HepG2 (cell line): Measurements from ENCODE around the gene PDZD2. TPM values are rescaled to one million over a fixed set of nuclear protein-coding genes. Genes with fewer than 3 reads are reported as not detected.

ENCODE experiments used
- ATAC-seq: fragments of 200-7000 bp; cut with Tn5 transposase; 3 replicates; pipeline ENCODE4 v1.9.1; 2020; ENCODE audit warnings: mild to moderate bottlenecking, moderate library complexity
- BruUV-seq: library from RNA; stranded (reverse); fragments of 400-500 nt; replicated peaks from 2 replicates; lab custom pipeline; 2021; lab: Mats Ljungman, UMichigan
- CTCF ChIA-PET: fragments of 300-600 bp; formaldehyde crosslinking; extraction: SDS; loops from one replicate; lab custom pipeline; 2021; ENCODE audit warnings: low total read pairs, inconsistent platforms, low intra/inter-chr PET ratio; lab: Yijun Ruan, JAX
- POLR2A ChIA-PET: fragments of 350-600 bp; sonication (Branson Sonifier 250); formaldehyde crosslinking; loops from one replicate; lab custom pipeline; 2020; ENCODE audit warnings: antibody characterized with exemption, inconsistent platforms; lab: Yijun Ruan, JAX
- DNase-seq: peaks from one replicate; pipeline ENCODE4 v3.0.0-alpha.2; 2015; ENCODE audit warnings: low spot score
- FAIRE-seq: peaks from 3 replicates; lab custom pipeline; 2011; peaks lifted over from hg19 to GRCh38; lab: Jason Lieb, UNC
- H2AFZ ChIP-seq: one replicate; pipeline ENCODE4 v1.6.1; 2011; ENCODE audit warnings: low read length, inconsistent platforms
- H3K27ac ChIP-seq: fragments of 300-600 bp; 3 replicates; pipeline ENCODE4 v1.8.0; 2011; ENCODE audit warnings: mixed run types, mild to moderate bottlenecking, mixed read lengths, low read length, inconsistent platforms; ENCODE audit not compliant: insufficient read depth; ENCODE audit errors: extremely low read length
- H3K27me3 ChIP-seq, 2 experiments: fragments of 200-600 bp in 1 of 2; 2 replicates in 1 of 2; 3 replicates in 1 of 2; pipeline versions ENCODE4 v1.6.0 to v1.8.0; 2011; ENCODE audit warnings: low read length in 2 of 2, mild to moderate bottlenecking in 2 of 2, moderate library complexity in 2 of 2, inconsistent platforms in 1 of 2; ENCODE audit not compliant: insufficient read depth in 2 of 2, control insufficient read depth in 1 of 2
- H3K36me3 ChIP-seq, 2 experiments: fragments of 200-600 bp in 1 of 2; replicated peaks in 1 of 2; 2 replicates in 1 of 2; 3 replicates in 1 of 2; pipeline versions ENCODE4 v1.5.1 to v1.8.0; 2011; ENCODE audit warnings: low read length in 2 of 2, inconsistent platforms in 1 of 2; ENCODE audit not compliant: insufficient read depth in 2 of 2, control insufficient read depth in 1 of 2
- H3K4me1 ChIP-seq: 2 replicates; pipeline ENCODE4 v1.5.1; 2012; ENCODE audit warnings: low read length, inconsistent platforms; ENCODE audit not compliant: insufficient read depth
- H3K4me2 ChIP-seq: 2 replicates; pipeline ENCODE4 v1.6.0; 2011; ENCODE audit warnings: low read depth, low read length, inconsistent platforms
- H3K4me3 ChIP-seq, 3 experiments: fragments of 200-600 bp in 1 of 3; sonication (generic), shearing (Covaris generic) in 1 of 3; replicated peaks in 1 of 3; 2 replicates each; pipeline ENCODE4 v1.5.1; 2011 to 2016; ENCODE audit warnings: low read length in 3 of 3, inconsistent platforms in 2 of 3, low read depth in 2 of 3, mild to moderate bottlenecking in 2 of 3, control low read depth in 1 of 3, mixed read lengths in 1 of 3; ENCODE audit not compliant: insufficient read depth in 1 of 3
- H3K79me2 ChIP-seq: one replicate; pipeline ENCODE4 v1.6.1; 2011; ENCODE audit warnings: low read length, inconsistent platforms; ENCODE audit not compliant: insufficient read depth
- H3K9ac ChIP-seq: 2 replicates; pipeline ENCODE4 v1.6.0; 2011; ENCODE audit warnings: mild to moderate bottlenecking, low read depth, low read length, inconsistent platforms; ENCODE audit not compliant: insufficient read depth
- H3K9me3 ChIP-seq: 2 replicates; pipeline ENCODE4 v1.5.1; 2012; ENCODE audit warnings: mild to moderate bottlenecking, low read length
- H4K20me1 ChIP-seq: 2 replicates; pipeline ENCODE4 v1.6.0; 2011; ENCODE audit warnings: inconsistent platforms, mild to moderate bottlenecking, low read length, moderate library complexity; ENCODE audit not compliant: insufficient read depth
- EZH2 ChIP-seq: conservative IDR thresholded peaks from 2 replicates; pipeline ENCODE4 v1.6.1; 2012; ENCODE audit warnings: mild to moderate bottlenecking, low read depth, low read length, moderate library complexity
- GTF3A ChIP-seq: sonication (generic); formaldehyde crosslinking; conservative IDR thresholded peaks from 2 replicates; pipeline ENCODE4 v1.4.0; 2020; ENCODE audit warnings: mild to moderate bottlenecking, missing genetic modification reagents
- TFAP4 ChIP-seq: sonication (generic); IDR thresholded peaks from 2 replicates; pipeline ENCODE4 v1.6.1; 2016; ENCODE audit warnings: low read depth, borderline replicate concordance
- ZBTB10 ChIP-seq: sonication (generic); formaldehyde crosslinking; IDR thresholded peaks from 2 replicates; pipeline ENCODE4 v1.4.0; 2020; ENCODE audit warnings: missing genetic modification reagents, borderline replicate concordance
- ZNF3 ChIP-seq: IDR thresholded peaks from 2 replicates; pipeline ENCODE4 v1.7.0; 2017; ENCODE audit warnings: inconsistent platforms
- ZNF652 ChIP-seq: IDR thresholded peaks from 2 replicates; pipeline ENCODE4 v1.6.1; 2016; ENCODE audit warnings: low read depth, borderline replicate concordance
- ZNF670 ChIP-seq: sonication (generic); formaldehyde crosslinking; IDR thresholded peaks from 2 replicates; pipeline ENCODE4 v1.8.0; 2022; ENCODE audit warnings: mild to moderate bottlenecking, missing genetic modification reagents, borderline replicate concordance
- ZNF720 ChIP-seq: sonication (generic); formaldehyde crosslinking; IDR thresholded peaks from 2 replicates; pipeline ENCODE4 v1.4.0; 2020; ENCODE audit warnings: missing genetic modification reagents
- ZNF841 ChIP-seq: sonication (generic); formaldehyde crosslinking; IDR thresholded peaks from 2 replicates; pipeline ENCODE4 v1.8.1; 2023; ENCODE audit warnings: missing genetic modification reagents, borderline replicate concordance
- WGBS: methylation state at CpG from one replicate; pipeline ENCODE4 v1.1.6; 2017; ENCODE audit warnings: low lambda C conversion rate; 5-methylcytosine and 5-hydroxymethylcytosine counted together
- in situ Hi-C: cut with HindIII; loops from 2 replicates; pipeline ENCODE4 v1.10.0; 2017; ENCODE audit warnings: low pct_unique_long_range_greater_than_20kb; ENCODE audit not compliant: extremely low pct_ligation_motif_present
- intact Hi-C: fragments of 100-400 bp; cut with micrococcal nuclease; formaldehyde crosslinking; loops from one replicate; pipeline ENCODE4 v1.10.0; 2022; ENCODE audit not compliant: unreplicated experiment
- polyA plus RNA-seq, 8 experiments: library from polyadenylated mRNA; depleted of rRNA in 3 of 8; stranded (reverse) in 7 of 8; unstranded in 1 of 8; fragments of >200 nt; fragmentation: Illumina TruSeq in 4 of 8; extraction: Trizol in 4 of 8; gene quantifications; 2 replicates each; pipeline versions ENCODE4 v1.2.1 to v1.2.3, GENCODE V29; 2011 to 2016; ENCODE audit warnings: low read depth in 4 of 8, missing spikeins in 1 of 8, mixed read lengths in 1 of 8; ENCODE audit not compliant: insufficient read depth in 1 of 8
- total RNA-seq, 5 experiments: library from RNA; depleted of rRNA; stranded (reverse); fragments of >200 nt; fragmentation: Illumina TruSeq; extraction: Trizol; gene quantifications; 2 replicates each; pipeline ENCODE4 v1.2.3, GENCODE V29; 2016; ENCODE audit warnings: low read depth in 1 of 5
- TF ChIP-seq, protein P1 (sequence below): sonication (generic); formaldehyde crosslinking; IDR thresholded peaks from 2 replicates; pipeline ENCODE4 v1.4.0; 2020; ENCODE audit warnings: missing genetic modification reagents

The PDZD2 gene
- total and polyA plus RNA-seq, 2 of the 13 experiments (the other 11 are each of a cell fraction or from before 2014, with no cell fraction given): 0.04 TPM; not detected in 1

DNA sequence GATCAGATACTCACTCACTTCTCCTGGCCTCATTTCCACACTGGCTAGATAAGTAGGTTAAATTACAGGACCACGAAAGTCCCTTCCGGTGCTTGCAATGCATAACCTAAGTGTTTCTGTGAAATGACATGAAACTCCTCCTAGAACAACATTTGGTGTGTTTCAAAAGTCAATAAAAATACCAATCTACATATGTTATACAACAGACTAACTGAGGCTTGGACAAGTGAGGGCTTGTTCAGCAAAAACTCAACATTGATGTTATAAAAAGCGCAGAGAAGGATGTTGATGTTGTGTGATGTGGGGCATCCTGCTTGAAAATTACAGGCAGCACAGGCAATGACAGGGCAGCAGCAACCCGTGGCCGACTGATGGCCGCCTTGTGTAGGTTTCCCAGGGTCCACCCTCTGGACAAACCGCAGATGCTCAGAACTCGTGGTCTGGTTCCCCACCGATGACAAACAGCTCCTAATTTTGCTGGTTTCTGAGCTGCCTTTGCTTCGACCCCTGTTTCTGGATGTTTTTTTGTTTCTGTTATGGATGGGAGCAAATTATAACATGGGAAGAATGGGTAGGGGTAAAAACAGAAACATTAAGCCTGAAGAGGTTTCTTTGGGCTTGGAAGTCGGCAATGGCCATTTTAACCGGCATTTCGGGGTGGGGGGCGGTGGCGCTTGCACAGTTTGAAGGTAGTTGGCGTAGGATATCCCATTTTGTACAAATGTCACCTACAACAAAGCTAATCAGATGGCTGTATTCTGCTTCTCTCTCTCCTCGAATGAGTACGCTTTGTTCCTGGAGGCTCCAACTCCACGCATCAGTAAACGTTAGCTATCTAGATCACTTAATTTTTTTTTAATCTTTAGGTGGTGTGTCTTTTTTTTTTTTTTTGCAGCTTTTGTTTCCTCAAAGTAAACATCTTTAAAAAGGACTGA lies 116.1 kb downstream of the PDZD2 start:
- Histone ChIP-seq H3K9ac (no peak overlapping the region), H3K27ac (no peak overlapping the region), H4K20me1 (no peaks in the 10 kb centered on the region), H2AFZ (no peak overlapping the region), H3K4me2 (no peak overlapping the region), H3K4me3 (no peak overlapping the region), H3K36me3 (no peaks in the 10 kb centered on the region), H3K9me3 (no peaks in the 10 kb centered on the region), H3K27me3 (peaks cover 1 to 38% of the 10 kb centered on the region in 2 experiments; a peak in 3 of 5 replicates), H3K4me1 (no peaks in the 10 kb centered on the region), H3K79me2 (no peaks in the 10 kb centered on the region)
- DNase-seq: no peak
- FAIRE-seq: no peak
- ATAC-seq: no peak
- TF ChIP-seq EZH2 (0 out of 2 replicates have a peak, but pooled peaks have one; percentile 44), ZNF841 (CRISPR knock-in tag) (no peak), ZNF3 (CRISPR knock-in tag) (no peak)
- intact Hi-C loops: no loop called here
- no TSS peak for BruUV-seq
- in situ Hi-C loops: no loop called here
- ChIA-PET CTCF (no interaction called here), POLR2A (no interaction called here)
- 32% methylated on average over 20 of the region's 20 CpGs for WGBS

DNA sequence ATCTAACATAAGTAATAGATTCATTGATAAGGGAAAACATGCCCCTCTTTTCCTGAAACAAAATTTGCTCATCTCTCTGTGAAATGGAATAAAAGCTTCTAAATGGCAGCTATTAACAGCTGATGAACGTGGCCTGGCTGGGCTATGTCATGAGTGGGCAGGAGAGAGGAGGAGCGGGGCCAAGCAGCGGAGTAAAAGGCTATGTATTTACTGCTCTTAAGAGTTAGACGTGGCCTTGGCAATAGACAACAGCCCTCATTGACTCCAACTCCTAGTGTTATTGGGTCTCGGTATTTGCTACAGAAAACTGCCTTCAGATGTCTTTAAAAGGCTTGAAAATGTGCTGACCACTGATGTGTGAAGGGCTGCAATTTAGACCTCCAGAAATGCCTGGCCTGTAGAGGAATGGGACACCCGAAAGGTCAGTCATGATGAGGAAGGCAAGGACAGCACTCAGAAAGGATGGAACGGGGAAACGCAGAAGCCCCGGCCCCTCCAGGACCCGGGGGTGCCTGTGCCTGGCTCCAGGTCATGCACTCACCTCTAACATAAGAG lies 116.8 kb downstream of the PDZD2 start:
- FAIRE-seq (no peak), ATAC-seq (no peak), DNase-seq (no peak)
- Histone ChIP-seq H3K79me2 (no peaks in the 10 kb centered on the region), H3K4me1 (no peaks in the 10 kb centered on the region), H3K36me3 (no peaks in the 10 kb centered on the region), H3K27ac (no peak overlapping the region), H3K9ac (no peak overlapping the region), H3K4me2 (no peak overlapping the region), H3K27me3 (peaks cover 1 to 41% of the 10 kb centered on the region in 2 experiments; a peak in 3 of 5 replicates), H4K20me1 (no peaks in the 10 kb centered on the region), H3K4me3 (no peak overlapping the region), H3K9me3 (no peaks in the 10 kb centered on the region), H2AFZ (no peak overlapping the region)
- CTCF ChIA-PET: no interaction called here
- BruUV-seq: no TSS peak
- WGBS: 23% methylated on average over 10 of the region's 10 CpGs
- in situ Hi-C loops (no loop called here), intact Hi-C loops (no loop called here)
- POLR2A ChIA-PET: no interaction called here
- TF ChIP-seq TFAP4: no peak
- TF ChIP-seq, protein P1, sequence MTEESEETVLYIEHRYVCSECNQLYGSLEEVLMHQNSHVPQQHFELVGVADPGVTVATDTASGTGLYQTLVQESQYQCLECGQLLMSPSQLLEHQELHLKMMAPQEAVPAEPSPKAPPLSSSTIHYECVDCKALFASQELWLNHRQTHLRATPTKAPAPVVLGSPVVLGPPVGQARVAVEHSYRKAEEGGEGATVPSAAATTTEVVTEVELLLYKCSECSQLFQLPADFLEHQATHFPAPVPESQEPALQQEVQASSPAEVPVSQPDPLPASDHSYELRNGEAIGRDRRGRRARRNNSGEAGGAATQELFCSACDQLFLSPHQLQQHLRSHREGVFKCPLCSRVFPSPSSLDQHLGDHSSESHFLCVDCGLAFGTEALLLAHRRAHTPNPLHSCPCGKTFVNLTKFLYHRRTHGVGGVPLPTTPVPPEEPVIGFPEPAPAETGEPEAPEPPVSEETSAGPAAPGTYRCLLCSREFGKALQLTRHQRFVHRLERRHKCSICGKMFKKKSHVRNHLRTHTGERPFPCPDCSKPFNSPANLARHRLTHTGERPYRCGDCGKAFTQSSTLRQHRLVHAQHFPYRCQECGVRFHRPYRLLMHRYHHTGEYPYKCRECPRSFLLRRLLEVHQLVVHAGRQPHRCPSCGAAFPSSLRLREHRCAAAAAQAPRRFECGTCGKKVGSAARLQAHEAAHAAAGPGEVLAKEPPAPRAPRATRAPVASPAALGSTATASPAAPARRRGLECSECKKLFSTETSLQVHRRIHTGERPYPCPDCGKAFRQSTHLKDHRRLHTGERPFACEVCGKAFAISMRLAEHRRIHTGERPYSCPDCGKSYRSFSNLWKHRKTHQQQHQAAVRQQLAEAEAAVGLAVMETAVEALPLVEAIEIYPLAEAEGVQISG: no peak
- TF ChIP-seq GTF3A (CRISPR knock-in tag): no peak
- no peak for TF ChIP-seq ZBTB10 (CRISPR knock-in tag)
- TF ChIP-seq ZNF670 (CRISPR knock-in tag): no peak
- no peak for TF ChIP-seq ZNF720 (CRISPR knock-in tag)
- TF ChIP-seq ZNF652: no peak
